CD4-positive, alpha-beta T cell treated with Interleukin-17A for 1 hour (primary cell): ENCODE results near the gene BLMH.
"Not testable (repeated sequence)": the region's sequence is repeated elsewhere in the genome, so short reads cannot be mapped to it uniquely, and the experiment has no call there.

Experiments used
- DNase-seq: peaks from one replicate; pipeline ENCODE4 v3.0.0-alpha.2; 2020

Gene BLMH

DNA sequence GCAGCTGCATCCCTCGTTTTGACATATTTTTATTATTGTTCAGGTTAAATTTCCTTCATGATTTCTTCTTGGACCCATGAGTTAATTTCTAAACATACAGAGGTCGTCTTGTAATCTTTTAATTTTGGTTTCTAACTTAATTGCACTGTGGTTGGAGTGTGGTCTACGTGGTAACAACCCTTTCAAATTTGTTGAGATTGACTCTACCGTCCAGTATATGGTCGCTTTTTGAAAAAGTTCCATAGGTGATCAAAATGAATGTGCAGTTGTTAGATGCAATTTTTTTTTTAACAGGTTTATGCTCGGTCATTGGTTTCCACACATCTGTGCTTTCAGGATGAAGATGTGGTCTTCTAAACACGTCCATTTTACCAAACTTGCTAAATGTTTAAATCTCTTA is 45.3 kb downstream of the BLMH start:
- DNase-seq: no peak

GRCh38 chr17:30244853-30245385 is 46.8 kb downstream of the BLMH start:
- DNase-seq: no peak

DNA sequence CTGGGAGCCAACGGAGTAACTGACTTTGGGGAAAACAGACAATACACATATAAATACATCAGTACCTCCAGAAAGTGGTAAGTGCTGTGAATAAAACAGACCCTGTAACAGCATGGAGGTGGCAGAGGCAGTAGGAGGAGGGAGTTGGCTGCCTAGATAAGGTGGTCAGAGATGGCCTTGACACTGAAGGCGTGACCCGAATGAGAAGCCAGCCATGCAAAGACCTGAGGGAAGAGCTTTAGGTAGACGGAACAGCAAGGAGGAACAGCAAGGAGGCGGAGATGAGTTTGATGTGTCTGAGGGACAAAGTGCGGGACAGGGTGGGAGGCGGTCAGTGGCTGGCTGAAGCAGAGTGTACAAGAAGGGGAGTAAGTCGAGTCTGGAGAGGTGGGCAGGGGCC is 48.2 kb downstream of the BLMH start:
- no peak for DNase-seq

- no peak for DNase-seq
Observed at GRCh38 chr17:30243002-30243401, 48.7 kb downstream of the BLMH start.

DNA sequence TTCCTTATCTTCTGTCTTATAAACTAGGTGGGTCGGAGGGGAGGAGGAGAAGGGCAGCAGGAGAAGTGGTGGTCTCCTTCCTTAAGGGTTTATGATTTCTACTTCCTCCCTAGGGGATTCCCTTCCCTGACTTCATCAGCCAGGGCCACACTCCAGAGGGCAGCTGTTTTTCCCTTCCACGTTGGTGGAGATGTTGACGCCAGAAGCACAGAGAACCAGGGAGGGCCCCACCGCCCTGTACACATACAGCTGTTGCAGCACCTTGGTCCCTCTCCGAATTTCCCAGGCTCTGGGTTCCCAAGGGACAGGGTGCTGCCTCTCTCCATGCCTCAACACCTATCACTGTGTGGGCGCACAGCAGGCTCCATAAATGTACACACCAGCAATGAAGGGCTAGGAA is 50.7 kb downstream of the BLMH start:
- DNase-seq: no peak

- no peak for DNase-seq
Observed at GRCh38 chr17:30240177-30240576, 51.6 kb downstream of the BLMH start.

DNA sequence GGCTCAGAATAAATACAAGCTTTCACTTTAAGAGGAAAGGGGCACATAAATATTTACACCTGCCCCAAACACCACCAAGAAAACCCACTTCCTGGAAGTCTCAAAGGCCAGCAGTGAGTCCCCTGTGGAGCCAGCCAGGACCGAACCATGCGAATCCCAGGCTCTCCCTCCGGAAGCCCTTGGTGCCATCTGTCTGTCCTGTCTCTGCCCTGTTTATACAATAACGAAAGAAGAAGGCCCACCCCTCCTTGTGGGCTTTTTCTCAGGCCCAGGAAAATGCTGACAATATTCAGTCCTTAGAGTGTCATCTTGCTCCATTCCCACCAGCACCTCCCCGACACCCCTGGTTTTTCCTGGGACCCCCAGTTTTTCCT is 52.7 kb downstream of the BLMH start:
- no peak for DNase-seq

GRCh38 chr17:30238387-30239088 is 53.2 kb downstream of the BLMH start:
- DNase-seq: no peak

DNA sequence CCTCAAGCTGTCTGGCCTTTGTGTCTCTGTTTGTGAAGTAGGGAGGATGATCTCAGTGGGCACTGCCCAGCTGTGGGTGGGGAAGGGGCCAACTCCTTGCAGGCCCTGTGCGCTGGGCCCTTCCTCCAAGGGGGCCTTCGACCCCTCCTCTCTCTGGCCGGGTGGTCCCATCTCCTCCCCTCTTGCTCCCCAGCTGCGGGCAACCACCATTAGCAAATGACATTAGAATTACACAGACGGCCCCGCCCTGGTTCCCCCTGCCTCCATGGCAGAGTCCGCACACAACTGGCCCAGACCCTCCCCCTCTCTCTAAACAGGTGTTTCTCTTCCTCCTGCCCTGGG is 53.8 kb downstream of the BLMH start:
- no peak for DNase-seq

- DNase-seq: no peak
Observed at GRCh38 chr17:30237296-30238002, 54.3 kb downstream of the BLMH start.

GRCh38 chr17:30236766-30237165 is 55.0 kb downstream of the BLMH start:
- DNase-seq: no peak

DNA sequence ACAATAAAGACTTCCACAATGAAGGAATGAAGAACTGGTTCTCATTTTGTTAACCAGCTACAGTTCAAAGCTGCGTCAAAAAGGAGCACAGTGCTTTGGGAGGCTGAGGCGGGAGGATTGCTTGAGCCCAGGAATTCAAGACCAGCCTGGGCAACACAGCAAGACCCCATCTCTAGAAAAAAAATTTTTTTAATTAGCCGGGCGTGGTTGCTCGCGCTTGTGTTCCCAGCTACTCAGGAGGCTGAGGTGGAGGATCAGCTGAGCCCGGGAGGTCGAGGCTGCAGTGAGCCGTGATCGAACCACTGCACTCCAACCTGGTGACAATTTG is 55.5 kb downstream of the BLMH start:
- no peak for DNase-seq

DNA sequence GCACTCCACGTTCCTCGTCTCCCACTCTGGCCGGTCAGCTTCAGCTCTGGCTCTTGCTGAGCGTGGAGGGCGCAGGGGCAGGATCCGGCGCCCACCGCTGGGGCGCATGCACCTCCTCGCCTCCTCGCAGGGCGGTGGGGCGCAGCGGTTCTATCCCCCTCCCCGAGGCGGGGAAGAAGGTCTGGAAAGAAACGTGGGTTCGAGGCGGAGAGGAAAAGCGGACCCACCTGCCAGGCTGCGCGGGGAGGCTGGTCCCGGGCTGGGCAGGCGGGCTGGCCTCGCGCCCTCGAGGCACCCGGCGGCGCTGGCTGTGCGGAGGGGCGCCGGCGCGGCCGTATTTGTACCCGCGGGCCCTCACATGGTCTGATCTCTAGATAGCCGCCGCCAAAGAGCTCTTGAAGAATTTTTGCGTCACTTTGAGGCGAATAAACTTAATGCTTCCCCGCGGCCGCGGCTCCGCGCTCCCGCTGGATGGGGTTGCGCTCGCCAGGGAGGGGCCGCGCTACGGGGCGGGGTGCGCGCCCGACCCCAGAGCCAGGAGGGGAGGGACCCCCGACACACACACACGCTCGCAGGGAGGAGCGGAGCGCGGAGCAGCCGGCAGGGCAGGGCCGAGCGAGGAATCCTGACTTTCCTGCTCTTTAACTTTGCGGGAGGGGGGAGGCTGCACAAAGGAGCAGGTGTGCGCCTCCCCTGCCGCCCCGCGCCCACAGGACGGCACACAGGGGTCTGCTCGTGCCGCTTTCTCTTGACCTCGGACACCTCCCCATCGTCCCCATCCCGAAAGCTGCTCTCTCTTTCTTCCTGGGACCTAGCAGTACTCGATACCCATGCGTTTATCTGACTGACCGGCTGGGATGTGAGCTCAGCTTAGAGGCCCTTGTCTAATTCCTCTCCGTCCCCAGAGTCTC is 56.1 kb downstream of the BLMH start, which contains the start of gene SLC6A4:
TSS of gene SLC6A4 (minus strand) at position 312 of the 911 bp plus-strand sequence. CDS start 13,739 bp downstream, outside the sequence.
- DNase-seq: no peak

DNA sequence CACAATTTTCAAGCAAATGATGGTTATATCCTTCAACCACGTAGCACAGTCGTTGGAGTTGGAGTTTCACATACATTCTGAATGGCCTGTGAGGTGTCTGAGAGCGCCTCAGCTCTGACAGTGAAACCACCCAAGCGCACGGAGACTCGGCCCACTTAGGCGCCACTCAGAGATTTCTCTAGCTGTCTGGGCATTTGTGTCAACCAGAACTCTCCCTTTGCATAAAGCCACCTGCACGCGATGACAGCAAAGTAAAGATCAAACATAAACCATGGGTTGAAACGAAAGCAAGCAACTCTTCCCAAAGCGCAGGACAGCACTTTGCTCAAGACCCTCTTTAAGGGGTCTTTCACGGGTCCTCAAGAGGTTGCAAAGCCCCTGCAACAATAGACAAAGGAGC is 56.8 kb downstream of the BLMH start:
- DNase-seq: no peak

- DNase-seq: no peak
Observed at GRCh38 chr17:30234296-30234695, 57.4 kb downstream of the BLMH start.

DNA sequence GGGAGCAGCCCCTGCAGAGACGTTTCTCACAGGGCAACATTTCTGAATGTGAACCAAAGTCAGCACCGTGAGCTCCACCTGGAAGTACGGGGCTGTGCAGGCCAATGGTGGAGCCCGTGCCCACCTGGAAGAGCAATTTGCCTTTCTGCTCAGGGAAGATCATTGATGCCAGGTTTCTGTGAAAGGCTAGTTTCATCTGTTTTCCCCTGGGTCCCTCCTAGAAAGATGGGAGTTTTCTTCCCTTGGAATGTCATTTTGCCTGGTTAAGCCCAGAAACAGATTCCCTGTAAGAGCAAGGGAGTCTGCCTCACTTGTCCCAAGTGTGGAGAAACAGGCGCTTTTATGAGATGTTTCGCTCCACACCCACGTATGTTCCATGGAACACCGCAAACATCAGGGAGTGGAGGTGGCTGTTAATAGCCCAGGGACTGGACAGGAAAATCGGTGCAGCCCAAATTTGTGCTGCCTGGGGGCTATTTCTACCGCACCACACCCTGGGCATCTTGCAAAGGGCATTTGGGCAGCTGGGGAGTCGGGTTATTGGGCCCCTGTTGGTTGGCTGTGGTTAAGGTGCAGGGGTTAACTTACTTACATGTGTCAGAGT is 58.8 kb downstream of the BLMH start:
- no peak for DNase-seq

- DNase-seq: no peak
Observed at GRCh38 chr17:30232015-30232823, 59.5 kb downstream of the BLMH start.

GRCh38 chr17:30230596-30231125 is 61.1 kb downstream of the BLMH start:
- DNase-seq: no peak

- not testable (repeated sequence) for DNase-seq
Observed at GRCh38 chr17:30230009-30230408, 61.7 kb downstream of the BLMH start.

DNA sequence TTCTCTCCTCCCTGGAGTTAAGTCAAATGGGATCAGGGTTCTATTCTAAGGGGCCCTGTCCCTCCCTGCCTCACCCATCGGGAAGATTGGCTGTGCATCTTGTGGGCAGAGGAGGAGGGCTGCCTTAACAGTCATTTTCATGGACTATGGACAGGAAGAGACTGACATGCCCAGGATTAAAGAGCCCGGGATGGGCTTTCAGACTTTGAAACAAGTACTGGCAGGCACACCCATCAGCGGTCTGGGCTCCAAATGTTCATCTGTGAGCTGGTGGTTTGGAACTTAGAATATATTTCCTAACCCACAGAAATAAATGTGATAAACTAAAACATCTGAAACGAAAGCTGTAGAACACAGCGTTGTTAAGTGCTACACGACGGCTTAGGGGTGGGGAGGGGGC is 62.7 kb downstream of the BLMH start:
- no peak for DNase-seq

DNA sequence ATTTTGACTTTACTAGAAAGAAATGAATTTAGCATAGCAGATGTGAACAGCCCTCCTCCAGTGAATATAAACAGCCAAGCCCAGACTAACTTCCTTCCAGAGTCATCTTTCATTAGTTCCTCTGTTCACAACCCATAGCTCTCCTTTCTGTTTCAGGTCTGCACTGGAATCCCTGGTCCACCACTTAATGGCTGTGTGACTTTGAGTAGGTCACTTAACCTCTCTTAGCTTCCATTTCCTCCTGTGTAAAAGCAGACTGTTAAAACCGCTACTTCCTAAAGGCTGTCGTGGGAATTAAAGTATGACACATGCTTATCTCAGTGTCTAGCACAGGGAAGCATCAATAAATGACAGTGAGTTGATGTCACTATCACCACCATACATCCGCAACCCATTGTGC is 63.7 kb downstream of the BLMH start:
- DNase-seq: no peak

DNA sequence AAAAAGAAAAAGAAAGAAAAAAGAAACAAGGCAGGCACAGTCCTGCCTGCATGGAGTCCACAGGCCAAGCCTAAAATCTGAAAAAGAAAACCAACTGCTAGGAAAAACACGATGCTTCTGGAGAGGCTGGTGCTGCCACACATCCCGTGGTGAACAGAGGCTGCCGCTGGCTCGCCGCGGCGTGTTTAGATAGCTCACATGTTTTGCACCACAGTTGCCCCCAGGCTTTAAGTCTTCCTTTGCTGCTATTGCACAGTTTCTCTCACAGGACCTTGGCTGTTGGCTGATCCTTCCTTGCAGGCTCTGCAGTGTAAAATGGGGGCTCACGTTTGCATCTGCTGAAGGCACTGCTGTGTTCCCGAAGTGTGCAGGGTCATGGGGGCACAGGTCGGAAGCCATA is 64.9 kb downstream of the BLMH start:
- no peak for DNase-seq
